Dendritic cell treated with granulocyte-macrophage colony-stimulating factor and Interleukin-4, amounts not matched to agents 40 ng/mL and 50 ng/mL, for 4 days (primary cell): ENCODE data around the gene IL32.

ENCODE experiments used
- H3K27ac Mint-ChIP-seq: one replicate; pipeline ENCODE4 v1.8.0; 2022; ENCODE audit warnings: mild to moderate bottlenecking, mixed read lengths
- H3K27me3 Mint-ChIP-seq: one replicate; pipeline ENCODE4 v1.8.0; 2022; ENCODE audit warnings: mild to moderate bottlenecking, mixed read lengths
- H3K36me3 Mint-ChIP-seq: one replicate; pipeline ENCODE4 v1.8.0; 2022; ENCODE audit warnings: low read depth, mixed read lengths
- H3K4me1 Mint-ChIP-seq: one replicate; pipeline ENCODE4 v1.8.0; 2022; ENCODE audit warnings: low read depth, mixed read lengths
- H3K4me3 Mint-ChIP-seq: one replicate; pipeline ENCODE4 v1.8.0; 2022; ENCODE audit warnings: mild to moderate bottlenecking, moderate library complexity, mixed read lengths
- H3K9me3 Mint-ChIP-seq: one replicate; pipeline ENCODE4 v1.8.0; 2022; ENCODE audit warnings: mixed read lengths
- intact Hi-C: fragments of 100-400 bp; cut with micrococcal nuclease; formaldehyde crosslinking; loops from one replicate; pipeline ENCODE4 v1.15.0; 2022

Gene IL32

DNA sequence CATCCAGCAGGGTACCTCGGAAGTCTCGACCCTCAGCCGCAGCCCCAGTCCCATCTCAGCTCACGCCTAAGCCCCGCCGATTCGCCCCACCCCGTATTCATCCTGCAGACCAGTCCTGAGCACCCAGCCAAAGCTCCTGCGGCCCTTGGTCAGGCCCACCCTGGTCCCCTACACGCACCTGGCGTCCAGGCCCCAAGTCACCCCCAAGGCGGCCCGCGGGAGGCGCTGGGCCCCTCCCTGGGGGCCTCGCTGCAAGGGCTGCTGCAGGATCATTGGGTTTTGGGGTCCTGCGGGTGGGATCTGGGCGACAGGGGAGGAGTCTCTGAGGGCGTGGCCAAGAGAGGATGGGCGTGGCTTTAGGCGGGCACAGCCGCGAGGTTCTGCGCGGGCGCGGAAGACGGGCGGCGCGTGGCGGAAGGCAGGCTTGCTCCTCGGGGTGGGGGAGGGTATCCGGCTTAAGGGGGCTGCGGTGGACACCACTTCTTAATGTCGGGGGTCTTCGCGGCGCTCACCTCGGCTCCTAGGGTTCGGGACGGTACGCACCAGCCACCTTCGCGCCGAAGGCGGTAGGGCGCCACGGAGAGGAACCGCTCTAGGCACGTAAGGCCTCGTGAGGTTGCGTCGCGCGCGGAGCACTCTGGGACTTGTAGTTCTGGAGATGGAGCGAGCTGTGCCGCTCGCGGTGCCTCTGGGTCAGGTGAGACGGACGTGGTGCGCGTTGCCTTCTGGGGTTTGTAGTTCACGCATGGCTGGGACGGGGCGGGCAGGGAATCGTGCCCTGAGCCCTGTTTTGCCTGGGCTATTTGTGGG lies 41.6 kb upstream of the IL32 start, which contains the start of the genes HCFC1R1 and THOC6:
HCFC1R1 (minus strand) TSS at position 274 of the 810 bp plus-strand sequence; CDS start at position 273, 1 bp downstream.
THOC6 (plus strand) TSS at position 367 of the 810 bp plus-strand sequence; CDS start at position 659, 292 bp downstream.
- peaks cover 50% of the 10 kb centered on the region for H3K36me3 Mint-ChIP-seq
- intact Hi-C loops = no loop called here
- H3K27ac Mint-ChIP-seq = peak within 1 kb of the TSS; percentile 90
- H3K4me3 Mint-ChIP-seq = peak within 1 kb of the TSS; percentile 81
- peaks cover 68% of the 10 kb centered on the region for H3K4me1 Mint-ChIP-seq
- H3K9me3 Mint-ChIP-seq = no peaks in the 10 kb centered on the region
- H3K27me3 Mint-ChIP-seq = peaks cover 17% of the 10 kb centered on the region

DNA sequence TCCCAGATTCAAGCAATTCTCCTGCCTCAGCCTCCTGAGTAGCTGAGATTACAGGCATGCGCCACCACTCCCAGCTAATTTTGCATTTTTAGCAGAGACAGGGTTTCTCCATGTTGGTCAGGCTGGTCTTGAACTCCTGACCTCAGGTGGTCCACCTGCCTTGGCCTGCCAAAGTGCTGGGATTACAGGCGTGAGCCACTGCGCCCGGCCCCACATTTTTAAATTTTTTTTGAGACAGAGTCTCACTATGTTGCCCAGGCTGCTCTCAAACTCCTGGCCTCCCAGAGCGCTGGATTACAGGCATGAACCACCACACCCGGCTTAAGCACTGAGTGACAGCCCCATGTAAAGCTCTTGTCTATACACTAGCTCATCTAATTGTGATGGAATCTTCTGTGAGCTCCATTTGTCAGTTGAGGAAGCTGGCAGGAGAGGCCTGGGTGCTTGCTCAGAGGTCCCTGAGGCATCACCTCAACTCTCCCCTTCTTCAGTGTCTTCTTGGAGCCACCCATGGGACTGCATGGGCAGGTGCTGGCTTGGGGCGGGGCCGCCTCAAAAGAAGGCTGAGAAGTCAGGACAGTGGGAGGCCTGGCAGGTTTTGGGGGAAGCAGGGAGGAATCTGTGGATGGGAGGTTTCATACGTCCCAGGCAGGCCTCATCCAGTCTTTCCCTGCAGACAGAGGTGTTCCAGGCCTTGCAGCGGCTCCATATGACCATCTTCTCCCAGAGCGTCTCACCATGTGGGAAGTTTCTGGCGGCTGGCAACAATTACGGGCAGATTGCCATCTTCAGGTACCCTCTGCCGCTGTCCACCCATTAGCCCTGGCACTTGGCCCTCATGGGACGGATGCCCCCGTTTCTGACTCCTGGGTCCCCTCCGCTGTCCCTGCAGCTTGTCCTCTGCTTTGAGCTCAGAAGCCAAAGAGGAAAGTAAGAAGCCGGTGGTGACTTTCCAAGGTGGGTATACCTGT lies 40.1 kb upstream of the IL32 start:
- no peak overlapping the region for H3K27ac Mint-ChIP-seq

DNA sequence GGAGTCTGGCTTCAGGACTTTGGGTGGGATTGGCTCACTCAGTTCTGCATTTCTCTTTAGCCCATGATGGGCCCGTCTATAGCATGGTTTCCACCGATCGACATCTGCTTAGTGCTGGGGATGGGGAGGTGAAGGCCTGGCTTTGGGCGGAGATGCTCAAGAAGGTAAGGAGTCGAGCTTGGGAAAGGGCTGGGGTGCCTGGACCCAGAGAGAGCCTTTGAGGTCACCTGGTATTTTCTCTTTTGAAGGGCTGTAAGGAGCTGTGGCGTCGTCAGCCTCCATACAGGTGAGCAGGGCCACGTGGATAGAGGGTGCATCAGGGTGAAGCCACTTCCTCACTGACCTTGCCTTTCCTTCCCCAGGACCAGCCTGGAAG lies 39.4 kb upstream of the IL32 start:
- intact Hi-C loops = no loop called here
- peaks cover 46% of the 10 kb centered on the region for H3K36me3 Mint-ChIP-seq

More for the DNA sequence above, 40.1 kb upstream of the IL32 start:
- intact Hi-C loops = no loop called here
- H3K36me3 Mint-ChIP-seq = peaks cover 49% of the 10 kb centered on the region
- H3K27me3 Mint-ChIP-seq = peaks cover 22% of the 10 kb centered on the region
- peaks cover 71% of the 10 kb centered on the region for H3K4me1 Mint-ChIP-seq
- H3K4me3 Mint-ChIP-seq = no peak overlapping the region
- no peaks in the 10 kb centered on the region for H3K9me3 Mint-ChIP-seq

DNA sequence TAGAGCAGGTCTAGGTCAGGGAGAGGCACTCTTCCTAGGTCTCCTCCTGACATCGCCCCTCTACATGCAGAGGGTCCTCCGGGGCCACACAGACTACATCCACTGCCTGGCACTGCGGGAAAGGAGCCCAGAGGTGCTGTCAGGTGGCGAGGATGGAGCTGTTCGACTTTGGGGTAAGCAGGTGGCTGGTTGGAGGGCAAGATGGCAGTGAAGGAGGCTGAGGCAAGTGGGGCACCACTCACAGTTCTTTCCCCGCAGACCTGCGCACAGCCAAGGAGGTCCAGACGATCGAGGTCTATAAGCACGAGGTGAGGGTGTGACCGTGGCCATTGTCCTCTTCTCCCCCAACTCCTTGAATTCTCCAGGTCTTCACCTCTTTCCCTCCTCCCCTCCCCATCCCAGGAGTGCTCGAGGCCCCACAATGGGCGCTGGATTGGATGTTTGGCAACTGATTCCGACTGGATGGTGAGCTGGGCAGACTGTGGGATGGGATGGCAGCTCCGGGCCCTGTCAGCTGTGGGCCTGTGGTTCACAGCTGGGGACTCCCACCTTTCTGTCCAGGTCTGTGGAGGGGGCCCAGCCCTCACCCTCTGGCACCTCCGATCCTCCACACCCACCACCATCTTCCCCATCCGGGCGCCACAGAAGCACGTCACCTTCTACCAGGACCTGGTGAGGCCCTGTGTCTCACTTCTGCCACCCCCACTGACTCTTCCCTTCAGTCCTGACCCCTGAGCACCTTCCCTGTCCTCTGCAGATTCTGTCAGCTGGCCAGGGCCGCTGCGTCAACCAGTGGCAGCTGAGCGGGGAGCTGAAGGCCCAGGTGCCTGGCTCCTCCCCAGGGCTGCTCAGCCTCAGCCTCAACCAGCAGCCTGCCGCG lies 38.6 kb upstream of the IL32 start:
- peaks cover 36% of the 10 kb centered on the region for H3K27me3 Mint-ChIP-seq
- intact Hi-C loops = no loop called here
- H3K9me3 Mint-ChIP-seq = no peaks in the 10 kb centered on the region
- no peak overlapping the region for H3K4me3 Mint-ChIP-seq
- H3K4me1 Mint-ChIP-seq = peaks cover 75% of the 10 kb centered on the region
- H3K27ac Mint-ChIP-seq = no peak overlapping the region
- H3K36me3 Mint-ChIP-seq = peaks cover 46% of the 10 kb centered on the region

More for the DNA sequence above, 39.4 kb upstream of the IL32 start:
- Mint-ChIP-seq H3K27me3 (peaks cover 28% of the 10 kb centered on the region), H3K27ac (no peak overlapping the region), H3K4me1 (peaks cover 75% of the 10 kb centered on the region), H3K4me3 (no peak overlapping the region), H3K9me3 (no peaks in the 10 kb centered on the region)

DNA sequence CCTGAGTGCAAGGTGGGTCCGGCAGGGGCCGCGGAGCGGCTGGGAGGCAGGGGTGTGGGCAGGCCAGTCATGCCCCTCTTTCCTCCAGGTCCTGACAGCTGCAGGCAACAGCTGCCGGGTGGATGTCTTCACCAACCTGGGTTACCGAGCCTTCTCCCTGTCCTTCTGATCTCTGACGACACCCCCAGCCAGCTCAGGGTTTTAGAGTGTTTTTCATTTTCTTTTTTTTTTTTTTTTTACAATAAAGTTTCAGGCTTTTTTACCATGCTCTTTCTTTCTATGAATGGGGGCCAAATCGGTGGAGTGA lies 38.0 kb upstream of the IL32 start:
- H3K4me1 Mint-ChIP-seq = peaks cover 75% of the 10 kb centered on the region
- no peak overlapping the region for H3K27ac Mint-ChIP-seq
- peaks cover 42% of the 10 kb centered on the region for H3K27me3 Mint-ChIP-seq
- peaks cover 46% of the 10 kb centered on the region for H3K36me3 Mint-ChIP-seq
- intact Hi-C loops = no loop called here
- no peaks in the 10 kb centered on the region for H3K9me3 Mint-ChIP-seq
- H3K4me3 Mint-ChIP-seq = no peak overlapping the region

DNA sequence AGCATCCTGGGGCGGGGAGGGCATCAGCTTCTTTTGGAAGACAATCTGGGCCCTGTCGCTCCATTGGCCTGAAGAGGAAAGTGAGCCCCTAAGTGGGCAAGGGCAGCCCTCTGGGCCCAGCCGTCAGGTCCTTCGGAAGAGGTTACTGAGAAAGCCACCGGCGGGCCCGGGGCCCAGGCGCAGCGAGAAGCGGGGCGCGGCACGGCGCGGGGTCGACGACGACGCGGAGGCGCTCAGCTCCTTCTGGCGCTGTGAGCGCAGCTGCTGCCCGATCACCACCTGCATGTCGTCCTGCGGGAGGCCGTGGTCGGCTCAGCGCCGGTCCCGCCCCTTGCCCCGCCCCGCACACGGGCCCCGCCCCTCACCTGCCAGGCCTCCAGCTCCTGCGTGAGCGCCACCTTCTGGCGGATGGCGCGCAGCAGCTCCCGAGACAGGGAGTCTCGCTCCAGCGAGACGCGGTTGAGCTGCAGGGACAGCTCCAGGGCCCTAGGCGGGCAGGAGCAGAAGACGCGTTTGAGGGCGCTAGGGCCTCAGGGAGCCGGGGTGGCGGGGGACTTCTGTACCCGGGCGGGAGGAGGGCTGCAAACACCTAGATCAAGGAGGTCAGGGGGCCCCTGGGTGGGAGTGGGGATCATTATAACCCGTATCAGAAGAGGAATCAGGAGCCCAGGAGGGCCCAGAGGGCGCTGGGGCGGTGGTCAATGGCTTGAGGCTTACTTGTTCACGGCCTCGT lies 37.3 kb upstream of the IL32 start:
- Mint-ChIP-seq H3K27me3 (peaks cover 49% of the 10 kb centered on the region), H3K36me3 (peaks cover 39% of the 10 kb centered on the region), H3K4me3 (peak overlapping the region; percentile 44), H3K4me1 (peaks cover 75% of the 10 kb centered on the region), H3K9me3 (no peaks in the 10 kb centered on the region), H3K27ac (no peak overlapping the region)
- intact Hi-C loops = no loop called here

DNA sequence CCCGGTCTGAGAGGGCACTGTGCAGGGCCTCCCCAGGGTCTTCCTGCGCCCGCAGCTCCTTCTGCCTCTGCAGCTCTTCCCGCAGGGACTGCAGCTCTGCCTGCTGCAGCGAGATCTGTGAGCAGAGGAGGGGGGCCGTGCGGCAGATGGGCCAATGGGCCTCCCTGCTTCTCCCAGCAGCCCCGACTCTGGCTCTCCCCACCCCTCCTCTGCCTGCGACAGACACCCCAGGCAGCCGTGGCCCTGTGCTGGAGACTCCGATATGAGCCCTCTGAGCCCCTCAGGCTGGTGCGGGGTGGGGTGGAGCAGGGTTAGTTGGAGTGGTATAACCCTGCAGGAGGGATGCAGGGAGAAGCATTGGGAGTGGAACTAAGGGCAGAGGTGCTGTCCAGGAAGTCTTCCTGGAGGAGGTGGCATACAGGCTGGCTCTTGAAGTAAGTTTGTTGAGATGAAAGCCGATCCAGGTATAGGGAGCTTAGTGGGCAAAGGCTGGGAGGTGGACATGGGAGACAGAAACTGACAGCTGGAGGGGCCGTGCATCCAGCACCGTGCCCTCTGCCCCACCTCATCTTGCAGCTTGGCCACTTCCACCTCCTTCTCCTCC lies 36.6 kb upstream of the IL32 start:
- intact Hi-C loops = no loop called here
- Mint-ChIP-seq H3K27me3 (peaks cover 55% of the 10 kb centered on the region), H3K36me3 (peaks cover 36% of the 10 kb centered on the region), H3K9me3 (no peaks in the 10 kb centered on the region), H3K27ac (peak overlapping the region; percentile 37), H3K4me1 (peaks cover 75% of the 10 kb centered on the region), H3K4me3 (peak overlapping the region; percentile 24)

DNA sequence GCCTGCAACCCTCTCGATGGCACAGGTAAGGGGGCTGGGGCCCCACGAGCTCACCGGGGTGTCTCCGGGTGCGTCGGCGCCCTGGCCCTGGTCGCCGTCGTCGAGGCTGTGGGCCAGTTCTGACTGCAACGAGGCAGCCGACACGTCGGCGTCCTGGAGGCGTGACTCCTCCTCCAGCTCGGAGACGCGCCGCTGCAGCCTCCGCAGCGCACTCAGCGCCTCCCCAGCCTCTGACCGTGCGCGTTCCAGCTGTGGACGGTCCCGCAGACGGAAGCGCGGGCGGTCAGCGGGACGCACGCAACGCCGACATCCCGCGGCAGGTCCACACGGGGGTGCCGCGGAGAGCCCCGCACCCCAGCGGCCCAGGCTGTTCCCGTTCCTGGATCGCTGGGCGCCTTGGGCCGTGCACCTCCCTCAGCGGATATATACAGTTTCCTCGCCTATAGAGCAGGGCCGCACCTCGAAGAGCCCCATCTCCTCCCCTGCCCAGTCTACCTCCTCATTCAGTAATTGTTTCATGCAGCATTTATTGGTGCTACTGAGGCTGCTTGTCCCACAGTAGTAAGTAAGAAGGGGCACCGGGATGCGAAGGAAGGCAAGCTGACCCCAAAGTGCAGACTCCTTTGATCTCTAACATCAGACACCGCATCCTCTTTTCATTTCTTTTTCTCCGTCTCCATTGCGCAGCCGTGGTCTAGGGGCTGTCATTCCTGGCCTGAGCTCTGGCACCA lies 35.8 kb upstream of the IL32 start:
- Mint-ChIP-seq H3K27ac (peak overlapping the region; percentile 53), H3K4me1 (peaks cover 78% of the 10 kb centered on the region), H3K36me3 (peaks cover 29% of the 10 kb centered on the region), H3K4me3 (peak overlapping the region; percentile 24), H3K9me3 (no peaks in the 10 kb centered on the region), H3K27me3 (peaks cover 64% of the 10 kb centered on the region)
- intact Hi-C loops = no loop called here

DNA sequence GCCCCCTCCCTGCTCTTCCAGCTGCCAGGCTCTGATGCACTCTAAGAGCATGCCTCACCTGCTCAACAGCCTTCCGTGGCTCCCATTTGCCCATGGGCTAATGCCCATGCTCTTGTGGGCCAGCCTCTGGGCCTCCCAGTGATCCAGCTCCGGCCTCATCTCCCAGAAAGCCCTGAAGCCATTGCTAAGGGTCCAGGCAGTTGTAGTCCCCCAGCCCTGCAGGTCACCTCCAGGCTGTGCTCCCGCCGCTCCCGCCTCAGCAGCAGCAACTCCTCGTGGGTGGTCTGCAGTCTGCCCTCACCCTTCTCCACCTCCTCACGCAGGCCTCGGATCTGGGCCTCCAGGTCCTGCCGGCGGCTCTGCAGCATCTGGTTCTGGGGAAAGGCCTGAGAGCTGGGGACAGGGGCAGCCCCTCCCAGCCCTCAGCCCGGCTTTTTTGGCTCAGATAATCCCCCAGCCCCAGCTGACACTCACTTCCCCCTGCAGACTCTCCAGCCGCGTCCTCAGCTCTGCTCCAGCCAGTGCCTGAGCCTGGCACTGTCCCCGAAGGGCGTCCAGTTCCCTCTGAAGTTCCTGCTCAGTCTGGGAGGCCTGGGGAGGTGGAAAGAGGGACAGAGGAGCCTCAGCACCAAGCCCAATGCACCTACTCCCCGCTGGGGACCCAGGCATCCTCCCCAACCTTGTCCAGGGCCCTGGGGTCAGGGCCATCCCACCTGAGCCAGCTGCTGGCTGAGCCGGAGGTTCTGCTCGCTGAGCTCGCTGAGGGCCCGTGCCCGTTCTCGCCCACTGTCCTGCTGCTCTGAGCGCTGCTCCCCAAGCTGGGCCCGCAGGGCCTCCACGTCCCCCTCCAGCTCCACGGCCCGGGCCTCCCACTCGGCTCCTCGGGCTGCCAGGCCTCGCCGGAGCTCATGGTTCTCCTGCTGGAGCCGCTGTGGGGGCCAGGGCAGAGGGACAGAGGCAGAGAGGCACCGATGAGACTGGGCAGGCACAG lies 34.9 kb upstream of the IL32 start:
- Mint-ChIP-seq H3K27ac (peak overlapping the region; percentile 53), H3K27me3 (peaks cover 72% of the 10 kb centered on the region), H3K4me3 (no peak overlapping the region), H3K9me3 (no peaks in the 10 kb centered on the region), H3K4me1 (peaks cover 81% of the 10 kb centered on the region), H3K36me3 (peaks cover 25% of the 10 kb centered on the region)
- intact Hi-C loops = no loop called here

DNA sequence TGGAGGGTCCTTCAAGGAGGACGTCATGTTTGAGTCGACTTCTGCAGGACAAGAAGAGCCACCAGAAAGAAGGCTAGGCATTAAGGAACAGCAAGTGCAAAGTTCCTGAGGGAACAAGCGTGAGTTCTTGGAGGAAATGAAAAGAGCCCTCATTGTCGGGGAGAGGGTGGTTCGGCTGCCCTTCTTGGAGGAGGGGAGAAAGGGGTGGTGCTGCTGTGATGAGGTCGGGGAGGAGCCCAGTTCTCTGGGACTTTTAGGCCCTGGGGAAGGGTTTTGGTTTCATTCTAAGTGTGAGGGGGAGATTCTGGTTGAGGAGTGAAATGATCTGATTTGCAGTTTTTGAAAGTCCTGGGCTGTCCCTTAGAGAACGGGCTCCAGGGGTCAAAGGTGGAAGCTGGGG lies 32.8 kb upstream of the IL32 start:
- peaks cover 4% of the 10 kb centered on the region for H3K36me3 Mint-ChIP-seq
- intact Hi-C loops = no loop called here
- peaks cover 92% of the 10 kb centered on the region for H3K27me3 Mint-ChIP-seq
- peaks cover 86% of the 10 kb centered on the region for H3K4me1 Mint-ChIP-seq
- peak overlapping the region; percentile 73 for H3K27ac Mint-ChIP-seq
- H3K9me3 Mint-ChIP-seq = no peaks in the 10 kb centered on the region
- H3K4me3 Mint-ChIP-seq = peak overlapping the region; percentile 43

DNA sequence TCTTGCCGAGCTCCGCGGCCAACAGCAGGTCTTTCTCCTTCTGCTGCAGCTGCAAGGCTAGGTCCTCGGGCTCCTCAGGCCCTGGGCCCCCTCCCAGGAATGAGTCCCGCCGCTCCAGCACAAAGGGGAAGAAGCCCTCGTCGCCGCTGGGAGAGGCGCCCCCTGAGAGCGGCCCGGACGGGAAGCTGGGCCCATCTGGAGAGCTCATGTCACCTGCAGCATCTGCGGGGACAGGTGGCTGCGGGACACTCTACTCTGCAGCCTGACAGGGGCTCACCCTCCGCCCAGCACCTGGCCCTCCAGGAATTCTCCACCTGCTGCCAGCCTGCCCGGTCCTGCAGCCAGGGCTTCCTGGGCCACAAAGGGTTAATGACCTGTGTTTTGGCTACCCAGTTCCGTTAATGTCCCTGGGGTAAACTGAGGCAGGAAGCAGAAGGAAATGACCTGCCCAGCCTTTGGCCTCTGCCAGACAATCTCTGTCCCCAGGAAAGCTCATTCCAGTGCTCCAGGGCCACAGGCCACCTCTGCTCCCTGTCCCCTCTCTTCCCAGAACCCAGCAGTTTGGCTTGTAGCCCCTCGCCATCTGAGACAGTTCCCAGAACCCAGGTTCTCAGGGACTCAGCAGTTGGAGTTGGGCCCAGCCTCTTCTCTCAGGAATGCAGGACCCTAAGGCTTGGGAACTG lies 30.0 kb upstream of the IL32 start:
- no peak overlapping the region for H3K4me3 Mint-ChIP-seq
- no peaks in the 10 kb centered on the region for H3K36me3 Mint-ChIP-seq
- intact Hi-C loops = no loop called here
- peaks cover 64% of the 10 kb centered on the region for H3K4me1 Mint-ChIP-seq
- H3K27ac Mint-ChIP-seq = peak overlapping the region; percentile 44
- H3K9me3 Mint-ChIP-seq = no peaks in the 10 kb centered on the region
- peaks cover 98% of the 10 kb centered on the region for H3K27me3 Mint-ChIP-seq
